Measurements from ENCODE around the gene CREB3L4. TPM values are rescaled to one million over a fixed set of nuclear protein-coding genes. Genes with fewer than 3 reads are reported as not detected.

CREB3L4 gene
- total and polyA plus RNA-seq, 2 experiments from 2014 or later: 4.3 to 4.4 TPM

- H3K4me2 ChIP-seq (ENCODE audit: unreplicated experiment): peak overlapping the region; percentile 88
- TF ChIP-seq EZH2phosphoT487 (IDR thresholded peaks at IDR 0.05; ENCODE audit: insufficient read depth, low read depth) (no peak), EZH2 (IDR thresholded peaks at IDR 0.05; ENCODE audit: insufficient read depth, poor library complexity, severe bottlenecking) (no peak)
- H4K20me1 ChIP-seq (ENCODE audit: insufficient read depth): peaks cover 23% of the 10 kb centered on the region
- H3K4me3 ChIP-seq: peak overlapping the region; percentile 96
- H3K27me3 ChIP-seq (replicated peaks; ENCODE audit: insufficient read depth): no peaks in the 10 kb centered on the region
- peaks cover 55% of the 10 kb centered on the region for H3K79me2 ChIP-seq (ENCODE audit: insufficient read depth)
- H3K4me1 ChIP-seq (ENCODE audit: insufficient read depth): peaks cover 30% of the 10 kb centered on the region
- H2AFZ ChIP-seq: peak overlapping the region; percentile 44
- peak overlapping the region; percentile 65 for H3K27ac ChIP-seq
- no peaks in the 10 kb centered on the region for H3K36me3 ChIP-seq (ENCODE audit: low read depth)
- peak overlapping the region; percentile 84 for H3K9ac ChIP-seq
- in situ Hi-C loops (cut with MboI): no loop called here
- H3K9me3 ChIP-seq (ENCODE audit: low read depth): no peaks in the 10 kb centered on the region
- 1 to 3% methylated on average over 10 of the region's 10 CpGs for WGBS, 2 experiments (ENCODE audit: low coverage in 1 of 2, low lambda C conversion rate in 2 of 2, missing lambda C conversion rate in 2 of 2)
- no peaks in the 10 kb centered on the region for H3K9me2 ChIP-seq (ENCODE audit: insufficient read depth)
- DNase-seq: no peak
- H3F3A ChIP-seq (ENCODE audit: insufficient read depth): peaks cover 41% of the 10 kb centered on the region
Measured at GRCh38 chr1:153921803-153922075, 46.0 kb upstream of the CREB3L4 start.

GRCh38 chr1:153922076-153922971, 45.4 kb upstream of the CREB3L4 start:
- DNase-seq: peak; percentile 58
- peak overlapping the region; percentile 84 for H3K9ac ChIP-seq
- 1 to 2% methylated on average over 12 to 82 of the region's 86 CpGs for WGBS, 2 experiments (ENCODE audit: low coverage in 1 of 2, low lambda C conversion rate in 2 of 2, missing lambda C conversion rate in 2 of 2)
- H2AFZ ChIP-seq: peak overlapping the region; percentile 44
- peaks cover 49% of the 10 kb centered on the region for H3K79me2 ChIP-seq (ENCODE audit: insufficient read depth)
- in situ Hi-C loops (cut with MboI): no loop called here
- no peaks in the 10 kb centered on the region for H3K9me3 ChIP-seq (ENCODE audit: low read depth)
- peak overlapping the region; percentile 88 for H3K4me2 ChIP-seq (ENCODE audit: unreplicated experiment)
- no peaks in the 10 kb centered on the region for H3K36me3 ChIP-seq (ENCODE audit: low read depth)
- H3K4me1 ChIP-seq (ENCODE audit: insufficient read depth): peaks cover 30% of the 10 kb centered on the region
- peak overlapping the region; percentile 65 for H3K27ac ChIP-seq
- H3K9me2 ChIP-seq (ENCODE audit: insufficient read depth): no peaks in the 10 kb centered on the region
- peak overlapping the region; percentile 96 for H3K4me3 ChIP-seq
- H3F3A ChIP-seq (ENCODE audit: insufficient read depth): peaks cover 41% of the 10 kb centered on the region
- TF ChIP-seq EZH2phosphoT487 (IDR thresholded peaks at IDR 0.05; ENCODE audit: insufficient read depth, low read depth) (no peak), EZH2 (IDR thresholded peaks at IDR 0.05; ENCODE audit: insufficient read depth, poor library complexity, severe bottlenecking) (no peak)
- H4K20me1 ChIP-seq (ENCODE audit: insufficient read depth): peaks cover 23% of the 10 kb centered on the region
- no peaks in the 10 kb centered on the region for H3K27me3 ChIP-seq (replicated peaks; ENCODE audit: insufficient read depth)

- peak; percentile 100 for DNase-seq
- Histone ChIP-seq H3K9me2 (ENCODE audit: insufficient read depth) (no peaks in the 10 kb centered on the region), H3K4me2 (ENCODE audit: unreplicated experiment) (peak within 1 kb of the TSS; percentile 90), H3K27me3 (replicated peaks; ENCODE audit: insufficient read depth) (no peaks in the 10 kb centered on the region), H2AFZ (peak within 1 kb of the TSS; percentile 94), H3K9me3 (ENCODE audit: low read depth) (no peaks in the 10 kb centered on the region), H3K79me2 (ENCODE audit: insufficient read depth) (peaks cover 40% of the 10 kb centered on the region), H4K20me1 (ENCODE audit: insufficient read depth) (peaks cover 23% of the 10 kb centered on the region), H3F3A (ENCODE audit: insufficient read depth) (peaks cover 41% of the 10 kb centered on the region), H3K9ac (peak within 1 kb of the TSS; percentile 87), H3K4me3 (peak within 1 kb of the TSS; percentile 96), H3K27ac (peak within 1 kb of the TSS; percentile 90), H3K36me3 (ENCODE audit: low read depth) (no peaks in the 10 kb centered on the region), H3K4me1 (ENCODE audit: insufficient read depth) (peaks cover 30% of the 10 kb centered on the region)
- WGBS, 2 experiments (ENCODE audit: low coverage in 1 of 2, low lambda C conversion rate in 2 of 2, missing lambda C conversion rate in 2 of 2): 0 to 1% methylated on average over 50 to 53 of the region's 53 CpGs
- TF ChIP-seq EZH2 (IDR thresholded peaks at IDR 0.05; ENCODE audit: insufficient read depth, poor library complexity, severe bottlenecking) (no peak), EZH2phosphoT487 (IDR thresholded peaks at IDR 0.05; ENCODE audit: insufficient read depth, low read depth) (no peak)
- in situ Hi-C loops (cut with MboI): no loop called here
Measured at GRCh38 chr1:153922972-153923925, 44.5 kb upstream of the CREB3L4 start, which contains the start of gene GATAD2B. GATAD2B (minus strand) TSS chr1:153922972; CDS start chr1:153828347, 94,625 bp downstream.

GRCh38 chr1:153926405-153926804, 41.3 kb upstream of the CREB3L4 start:
- Histone ChIP-seq H3K4me1 (ENCODE audit: insufficient read depth) (peaks cover 18% of the 10 kb centered on the region), H3K9me2 (ENCODE audit: insufficient read depth) (no peaks in the 10 kb centered on the region), H3F3A (ENCODE audit: insufficient read depth) (peaks cover 33% of the 10 kb centered on the region), H3K27me3 (replicated peaks; ENCODE audit: insufficient read depth) (no peaks in the 10 kb centered on the region), H3K9me3 (ENCODE audit: low read depth) (no peaks in the 10 kb centered on the region), H3K36me3 (ENCODE audit: low read depth) (no peaks in the 10 kb centered on the region), H3K9ac (no peak overlapping the region), H3K4me3 (no peak overlapping the region), H4K20me1 (ENCODE audit: insufficient read depth) (peaks cover 1% of the 10 kb centered on the region; the same call in 1 of the 2 replicates), H2AFZ (no peak overlapping the region), H3K4me2 (ENCODE audit: unreplicated experiment) (no peak overlapping the region), H3K79me2 (ENCODE audit: insufficient read depth) (peaks cover 9% of the 10 kb centered on the region), H3K27ac (no peak overlapping the region)
- in situ Hi-C loops (cut with MboI): no loop called here
- WGBS, 2 experiments (ENCODE audit: low coverage in 1 of 2, low lambda C conversion rate in 2 of 2, missing lambda C conversion rate in 2 of 2): 73 to 75% methylated on average over 4 of the region's 4 CpGs
- DNase-seq: no peak
- TF ChIP-seq EZH2 (IDR thresholded peaks at IDR 0.05; ENCODE audit: insufficient read depth, poor library complexity, severe bottlenecking): no peak
- TF ChIP-seq EZH2phosphoT487 (IDR thresholded peaks at IDR 0.05; ENCODE audit: insufficient read depth, low read depth): no peak

All from GM23248 (cell line).